Stomach (tissue), 9 donors: ENCODE measurements around the gene EEIG1. TPM values are rescaled to one million over a fixed set of nuclear protein-coding genes. Genes with fewer than 3 reads are reported as not detected.
"Not testable (repeated sequence)": the region's sequence is repeated elsewhere in the genome, so short reads cannot be mapped to it uniquely, and the experiment has no call there.

ENCODE experiments used
- DNase-seq, 2 donors: peaks; one replicate each; pipeline versions ENCODE4 v3.0.0 to v3.0.0-alpha.2; 2013 to 2019
- H3K27ac ChIP-seq, 5 donors: fragments of 200-600 bp in 4 of 5; sonication (generic) in 4 of 5; one replicate each; pipeline ENCODE4 v1.5.1; 2013 to 2019; ENCODE audit warnings: mild to moderate bottlenecking in 1 of 5, moderate library complexity in 1 of 5
- H3K27me3 ChIP-seq, 3 donors: fragments of 200-600 bp; sonication (generic); one replicate each; pipeline ENCODE4 v1.5.1; 2017 to 2019; ENCODE audit warnings: mixed run types in 1 of 3
- H3K36me3 ChIP-seq, 4 donors: fragments of 200-600 bp; sonication (generic); 1 replicate in 3 of 4; 2 replicates in 1 of 4; pipeline ENCODE4 v1.5.1; 2016 to 2019
- H3K4me1 ChIP-seq, 4 donors: fragments of 200-600 bp; sonication (generic); one replicate each; pipeline ENCODE4 v1.5.1; 2016 to 2019
- H3K4me3 ChIP-seq, 4 donors: fragments of 200-600 bp; sonication (generic) in 3 of 4; one replicate each; pipeline ENCODE4 v1.5.1; 2016 to 2019; ENCODE audit warnings: mild to moderate bottlenecking in 1 of 4
- H3K9me3 ChIP-seq, 4 donors: fragments of 200-600 bp; sonication (generic); one replicate each; pipeline ENCODE4 v1.5.1; 2016 to 2019
- EP300 ChIP-seq: sonication (generic); formaldehyde crosslinking; IDR thresholded peaks from one replicate; pipeline ENCODE4 v1.6.1; 2017; ENCODE audit warnings: antibody characterized with exemption
- POLR2A ChIP-seq, 4 donors: fragments of 450-650 bp; IDR thresholded peaks; one replicate each; pipeline ENCODE4 v1.6.1; 2016; ENCODE audit warnings: antibody characterized with exemption in 4 of 4, control low read depth in 2 of 4, mild to moderate bottlenecking in 1 of 4, moderate library complexity in 1 of 4
- POLR2AphosphoS5 ChIP-seq, 3 donors: sonication (generic); formaldehyde crosslinking; IDR thresholded peaks; one replicate each; pipeline ENCODE4 v1.6.1; 2016; ENCODE audit warnings: antibody characterized with exemption in 3 of 3
- WGBS, 5 donors: extraction: QIAGEN DNeasy Blood & Tissue Kit in 3 of 5; methylation state at CpG; one replicate each; pipeline versions ENCODE4 v1.1.5 to v1.1.7; 2013 to 2018; 5-methylcytosine and 5-hydroxymethylcytosine counted together
- intact Hi-C: fragments of 100-400 bp; cut with DNase I; formaldehyde crosslinking; loops from one replicate; pipeline ENCODE4 v1.15.1; 2023; ENCODE audit warnings: low total_unique reads
- polyA plus RNA-seq, 3 donors: library from polyadenylated mRNA; stranded (reverse); fragments of 200-250 nt; gene quantifications; one replicate each; pipeline ENCODE4 v1.2.3, GENCODE V29; 2013
- total RNA-seq, 5 donors: library from RNA; depleted of rRNA; stranded (reverse); fragments of >200 nt; gene quantifications; one replicate each; pipeline versions ENCODE4 v1.1.0 to v1.2.3, GENCODE V29; 2014 to 2016
- TF ChIP-seq, protein P1 (sequence below), 7 experiments: fragments of 450-650 bp in 4 of 7; fragments of 200-600 bp in 3 of 7; sonication (generic) in 3 of 7; IDR thresholded peaks; one replicate each; pipeline ENCODE4 v1.5.1; 2016 to 2019; ENCODE audit warnings: antibody characterized with exemption in 7 of 7, control low read depth in 2 of 7, mild to moderate bottlenecking in 1 of 7
- donor health status: healthy with polysubstance abuse.
- donor health status: Bipolar disorder and iron deficiency.
- donor health status: healthy.

EEIG1 gene
- total and polyA plus RNA-seq, 8 donors: 24.4 to 406 (median 75.8) TPM

DNA sequence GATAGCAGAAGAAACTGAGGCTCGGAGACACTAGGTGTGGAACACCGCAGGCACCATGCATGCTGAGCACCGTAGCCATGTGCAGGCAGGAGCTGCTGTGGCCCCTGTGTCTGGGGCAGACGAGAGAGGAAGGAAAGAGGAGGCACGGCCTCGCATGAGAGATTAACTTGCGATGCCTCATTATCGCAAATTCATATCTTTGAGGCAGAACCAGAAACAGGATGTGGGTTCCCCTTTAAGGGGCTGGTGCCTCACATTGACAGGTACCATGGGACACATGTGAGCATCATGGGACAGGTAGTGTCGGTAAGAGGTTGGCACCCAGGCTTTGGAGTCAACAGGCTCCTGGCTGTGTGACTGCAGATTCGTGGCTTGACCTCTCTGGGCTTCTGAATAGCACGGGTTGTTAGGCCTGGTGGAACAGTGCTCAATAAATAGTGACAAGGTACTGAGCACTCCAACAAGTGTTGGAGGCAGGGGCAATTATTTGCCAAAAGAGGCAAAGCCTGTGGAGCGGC lies 45.5 kb upstream of the EEIG1 start:
- Histone ChIP-seq H3K27ac (peak overlapping the region; percentile 25 to 75 (median 61)), H3K4me1 (peaks cover 0 to 19% (median 0%) of the 10 kb centered on the region in 4 donors), H3K9me3 (no peaks in the 10 kb centered on the region), H3K36me3 (no peaks in the 10 kb centered on the region), H3K4me3 (no peak overlapping the region), H3K27me3 (no peaks in the 10 kb centered on the region)
- TF ChIP-seq EP300 (no peak), POLR2AphosphoS5 (IDR thresholded peaks at IDR 0.05) (peak; percentile 27 to 68 (median 33))
- intact Hi-C loops: no loop called here
- 70 to 86% (median 78%) methylated on average over 12 of the region's 12 CpGs for WGBS, 5 donors
- DNase-seq: peak; percentile 38 to 77

DNA sequence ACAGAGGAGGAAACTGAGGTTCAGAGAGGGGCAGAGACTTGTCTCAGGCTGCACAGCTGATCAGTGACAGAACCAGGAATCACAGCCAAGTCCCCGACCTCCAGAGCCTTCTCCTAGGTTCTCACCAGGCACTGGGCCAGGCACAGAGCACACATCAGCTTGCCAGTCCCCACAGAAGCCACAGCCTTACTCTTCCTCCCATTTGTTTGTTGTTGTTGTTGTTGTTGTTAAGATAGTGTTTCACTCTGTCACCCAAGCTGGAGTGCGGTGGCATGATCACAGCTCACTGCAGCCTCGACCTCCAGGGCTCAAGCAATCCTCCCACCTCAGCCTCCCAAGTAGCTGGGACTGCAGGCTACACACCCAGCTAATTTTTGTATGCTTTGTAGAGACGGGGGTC lies 44.9 kb upstream of the EEIG1 start:
- no peaks in the 10 kb centered on the region for H3K36me3 ChIP-seq
- DNase-seq: no peak
- no peaks in the 10 kb centered on the region for H3K27me3 ChIP-seq
- no peaks in the 10 kb centered on the region for H3K9me3 ChIP-seq
- H3K4me3 ChIP-seq: no peak overlapping the region
- TF ChIP-seq POLR2A (IDR thresholded peaks at IDR 0.05) (no peak), EP300 (no peak), POLR2AphosphoS5 (IDR thresholded peaks at IDR 0.05) (no peak)
- TF ChIP-seq, protein P1, sequence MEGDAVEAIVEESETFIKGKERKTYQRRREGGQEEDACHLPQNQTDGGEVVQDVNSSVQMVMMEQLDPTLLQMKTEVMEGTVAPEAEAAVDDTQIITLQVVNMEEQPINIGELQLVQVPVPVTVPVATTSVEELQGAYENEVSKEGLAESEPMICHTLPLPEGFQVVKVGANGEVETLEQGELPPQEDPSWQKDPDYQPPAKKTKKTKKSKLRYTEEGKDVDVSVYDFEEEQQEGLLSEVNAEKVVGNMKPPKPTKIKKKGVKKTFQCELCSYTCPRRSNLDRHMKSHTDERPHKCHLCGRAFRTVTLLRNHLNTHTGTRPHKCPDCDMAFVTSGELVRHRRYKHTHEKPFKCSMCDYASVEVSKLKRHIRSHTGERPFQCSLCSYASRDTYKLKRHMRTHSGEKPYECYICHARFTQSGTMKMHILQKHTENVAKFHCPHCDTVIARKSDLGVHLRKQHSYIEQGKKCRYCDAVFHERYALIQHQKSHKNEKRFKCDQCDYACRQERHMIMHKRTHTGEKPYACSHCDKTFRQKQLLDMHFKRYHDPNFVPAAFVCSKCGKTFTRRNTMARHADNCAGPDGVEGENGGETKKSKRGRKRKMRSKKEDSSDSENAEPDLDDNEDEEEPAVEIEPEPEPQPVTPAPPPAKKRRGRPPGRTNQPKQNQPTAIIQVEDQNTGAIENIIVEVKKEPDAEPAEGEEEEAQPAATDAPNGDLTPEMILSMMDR (IDR thresholded peaks at IDR 0.05): no peak
- peak overlapping the region in 3 of 5 donors; percentile 13 to 69 (median 56) for H3K27ac ChIP-seq
- intact Hi-C loops: no loop called here
- WGBS, 5 donors: 51 to 86% (median 58%) methylated on average over 4 of the region's 4 CpGs
- H3K4me1 ChIP-seq: peaks cover 0 to 19% (median 0%) of the 10 kb centered on the region in 4 donors

DNA sequence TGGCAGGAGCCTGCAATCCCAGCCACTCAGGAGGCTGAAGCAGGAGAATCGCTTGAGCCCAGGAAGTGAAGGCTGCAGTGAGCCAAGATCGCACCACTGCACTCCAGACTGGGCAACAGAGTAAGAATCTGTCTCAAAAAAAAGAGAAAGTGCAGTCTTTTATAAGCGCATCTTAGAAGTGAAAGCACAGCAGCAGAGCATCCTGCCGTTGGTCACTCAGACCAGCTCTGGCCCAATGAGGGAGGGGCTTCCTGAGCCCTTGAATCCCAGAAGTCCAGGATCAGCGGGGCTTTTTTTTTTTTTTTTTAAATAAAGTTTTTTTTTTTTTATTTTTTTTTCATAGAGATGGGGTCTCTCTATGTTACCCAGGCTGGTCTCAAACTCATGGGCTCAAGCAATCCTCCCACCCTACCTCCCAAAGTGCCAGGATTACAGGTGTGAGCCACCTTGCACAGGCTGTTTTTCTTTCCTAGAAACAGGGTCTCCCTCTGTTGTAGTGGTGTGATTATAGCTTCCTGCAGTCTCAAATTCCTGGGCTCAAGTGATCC lies 44.0 kb upstream of the EEIG1 start:
- TF ChIP-seq POLR2A (IDR thresholded peaks at IDR 0.05) (no peak), POLR2AphosphoS5 (IDR thresholded peaks at IDR 0.05) (no peak), EP300 (no peak)
- TF ChIP-seq, protein P1 (IDR thresholded peaks at IDR 0.05): no peak
- H3K36me3 ChIP-seq: no peaks in the 10 kb centered on the region
- H3K27ac ChIP-seq: peak overlapping the region in 1 of 5 donors; percentile 69
- WGBS, 5 donors: 73 to 84% (median 78%) methylated on average over 5 of the region's 5 CpGs
- no peaks in the 10 kb centered on the region for H3K27me3 ChIP-seq
- intact Hi-C loops: no loop called here
- no peak for DNase-seq
- no peak overlapping the region for H3K4me3 ChIP-seq
- peaks cover 0 to 19% (median 0%) of the 10 kb centered on the region in 4 donors for H3K4me1 ChIP-seq
- H3K9me3 ChIP-seq: no peaks in the 10 kb centered on the region

DNA sequence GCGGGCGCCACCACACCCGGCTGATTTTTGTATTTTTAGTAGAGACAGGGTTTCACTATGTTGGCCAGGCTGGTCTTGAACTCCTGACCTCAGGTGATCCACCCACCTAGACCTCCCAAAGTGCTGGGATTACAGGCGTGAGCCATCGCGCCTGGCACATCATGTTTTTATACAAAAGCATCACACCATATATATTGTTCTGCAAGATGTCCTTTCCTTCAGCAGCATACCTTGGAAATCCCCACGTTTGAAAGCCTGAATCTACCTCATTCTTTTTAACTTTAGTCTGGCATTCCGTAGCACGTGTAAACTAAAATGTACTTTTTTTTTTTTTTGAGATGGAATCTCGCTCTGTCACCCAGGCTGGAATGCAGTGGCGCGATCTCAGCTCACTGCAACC lies 42.9 kb upstream of the EEIG1 start:
- WGBS, 5 donors: 73 to 83% (median 82%) methylated on average over 12 of the region's 12 CpGs
- intact Hi-C loops, H3K27ac ChIP-seq, DNase-seq, H3K36me3 ChIP-seq, H3K9me3 ChIP-seq, H3K27me3 ChIP-seq, H3K4me3 ChIP-seq: not testable (repeated sequence)
- H3K4me1 ChIP-seq: peaks cover 0 to 19% (median 0%) of the 10 kb centered on the region in 4 donors

DNA sequence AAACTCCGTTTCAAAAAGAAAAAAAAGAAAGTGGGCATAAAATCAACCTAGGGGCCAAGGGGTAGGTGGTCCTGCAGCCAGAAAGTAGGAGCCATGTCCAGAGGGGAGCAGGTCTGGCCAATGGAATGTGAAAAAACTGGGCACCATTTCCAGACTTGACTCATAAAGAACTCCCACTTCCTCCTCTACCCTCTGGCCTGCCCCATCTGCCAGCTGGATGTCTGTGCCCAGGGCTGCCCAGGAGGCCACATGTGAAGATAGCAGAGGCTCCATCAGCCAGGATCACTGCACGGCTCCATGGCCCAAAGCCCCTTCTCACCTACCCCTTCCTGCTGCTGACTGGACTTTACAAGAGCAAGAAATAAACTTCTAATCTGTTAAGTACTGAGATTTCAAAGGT lies 42.1 kb upstream of the EEIG1 start:
- H3K4me3 ChIP-seq: no peak overlapping the region
- peaks cover 0 to 19% (median 0%) of the 10 kb centered on the region in 4 donors for H3K4me1 ChIP-seq
- DNase-seq: no peak
- no peaks in the 10 kb centered on the region for H3K27me3 ChIP-seq
- no peaks in the 10 kb centered on the region for H3K9me3 ChIP-seq
- TF ChIP-seq POLR2AphosphoS5 (IDR thresholded peaks at IDR 0.05) (no peak), POLR2A (IDR thresholded peaks at IDR 0.05) (no peak), EP300 (no peak)
- TF ChIP-seq, protein P1 (IDR thresholded peaks at IDR 0.05): no peak
- intact Hi-C loops: no loop called here
- no peak overlapping the region for H3K27ac ChIP-seq
- no peaks in the 10 kb centered on the region for H3K36me3 ChIP-seq
- WGBS, 5 donors: 63 to 76% (median 72%) methylated on average over 2 of the region's 2 CpGs
